ENCODE measurements around the gene PADI1. TPM values are rescaled to one million over a fixed set of nuclear protein-coding genes. Genes with fewer than 3 reads are reported as not detected.
A peak's percentile ranks its signal among the peaks of the same experiment; 100 is the strongest.
"Not testable (repeated sequence)": the region's sequence is repeated elsewhere in the genome, so short reads cannot be mapped to it uniquely, and the experiment has no call there.

The PADI1 gene
- total RNA-seq, 1 donor from 2014 or later = not detected

DNA sequence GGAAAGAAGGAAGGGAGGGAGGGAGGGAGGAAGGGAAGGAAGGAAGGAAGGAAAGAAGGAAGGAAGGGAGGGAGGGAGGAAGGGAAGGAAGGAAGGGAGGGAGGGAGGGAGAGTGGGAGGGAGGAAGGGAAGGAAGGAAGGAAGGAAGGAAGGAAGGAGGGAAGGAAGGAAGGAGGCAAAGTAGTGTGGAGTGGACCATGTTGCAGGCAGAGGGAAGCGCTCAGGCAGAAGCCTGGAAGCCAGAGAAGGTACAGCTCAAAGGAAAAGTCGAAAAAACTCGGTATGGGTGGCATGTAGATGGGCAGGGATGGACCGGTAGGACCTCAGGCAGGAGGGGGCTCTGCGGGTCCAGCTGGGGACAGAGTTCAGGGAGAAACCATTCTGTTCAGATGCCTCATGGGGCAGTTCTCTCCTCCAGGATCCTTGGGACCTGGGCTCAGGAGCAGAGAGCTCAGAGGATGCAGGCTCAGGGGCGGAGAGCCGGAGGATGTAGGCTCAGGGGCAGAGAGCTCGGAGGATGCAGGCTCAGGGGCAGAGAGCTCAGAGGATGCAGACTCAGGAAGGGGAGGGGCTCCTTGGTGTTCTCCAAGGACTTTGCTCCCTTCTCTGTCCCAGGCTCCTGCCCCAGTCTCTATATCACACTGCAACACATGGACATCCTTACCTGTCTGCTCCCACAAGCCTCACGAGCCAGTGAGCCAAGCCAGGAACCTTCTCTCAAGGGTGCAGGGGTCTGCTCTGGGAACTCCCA is 30.4 kb downstream of the PADI1 start:
- Histone ChIP-seq H3K4me1 (no peaks in the 10 kb centered on the region), H3K4me3 (no peak overlapping the region), H3K36me3 (no peaks in the 10 kb centered on the region), H3K9me3 (replicated peaks) (no peaks in the 10 kb centered on the region), H3K27me3 (ENCODE audit: low read depth) (peaks cover 69% of the 10 kb centered on the region), H3K27ac (replicated peaks) (no peak overlapping the region)
- no peak for DNase-seq
- TF ChIP-seq, protein P1, sequence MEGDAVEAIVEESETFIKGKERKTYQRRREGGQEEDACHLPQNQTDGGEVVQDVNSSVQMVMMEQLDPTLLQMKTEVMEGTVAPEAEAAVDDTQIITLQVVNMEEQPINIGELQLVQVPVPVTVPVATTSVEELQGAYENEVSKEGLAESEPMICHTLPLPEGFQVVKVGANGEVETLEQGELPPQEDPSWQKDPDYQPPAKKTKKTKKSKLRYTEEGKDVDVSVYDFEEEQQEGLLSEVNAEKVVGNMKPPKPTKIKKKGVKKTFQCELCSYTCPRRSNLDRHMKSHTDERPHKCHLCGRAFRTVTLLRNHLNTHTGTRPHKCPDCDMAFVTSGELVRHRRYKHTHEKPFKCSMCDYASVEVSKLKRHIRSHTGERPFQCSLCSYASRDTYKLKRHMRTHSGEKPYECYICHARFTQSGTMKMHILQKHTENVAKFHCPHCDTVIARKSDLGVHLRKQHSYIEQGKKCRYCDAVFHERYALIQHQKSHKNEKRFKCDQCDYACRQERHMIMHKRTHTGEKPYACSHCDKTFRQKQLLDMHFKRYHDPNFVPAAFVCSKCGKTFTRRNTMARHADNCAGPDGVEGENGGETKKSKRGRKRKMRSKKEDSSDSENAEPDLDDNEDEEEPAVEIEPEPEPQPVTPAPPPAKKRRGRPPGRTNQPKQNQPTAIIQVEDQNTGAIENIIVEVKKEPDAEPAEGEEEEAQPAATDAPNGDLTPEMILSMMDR (IDR thresholded peaks at IDR 0.05; ENCODE audit: borderline replicate concordance) = no peak
- intact Hi-C loops (cut with micrococcal nuclease) = loop anchor here (5.0 to 10.0 kb wide), 2 partner anchors 108 to 281 kb away; no protein-coding TSS in a partner anchor

DNA sequence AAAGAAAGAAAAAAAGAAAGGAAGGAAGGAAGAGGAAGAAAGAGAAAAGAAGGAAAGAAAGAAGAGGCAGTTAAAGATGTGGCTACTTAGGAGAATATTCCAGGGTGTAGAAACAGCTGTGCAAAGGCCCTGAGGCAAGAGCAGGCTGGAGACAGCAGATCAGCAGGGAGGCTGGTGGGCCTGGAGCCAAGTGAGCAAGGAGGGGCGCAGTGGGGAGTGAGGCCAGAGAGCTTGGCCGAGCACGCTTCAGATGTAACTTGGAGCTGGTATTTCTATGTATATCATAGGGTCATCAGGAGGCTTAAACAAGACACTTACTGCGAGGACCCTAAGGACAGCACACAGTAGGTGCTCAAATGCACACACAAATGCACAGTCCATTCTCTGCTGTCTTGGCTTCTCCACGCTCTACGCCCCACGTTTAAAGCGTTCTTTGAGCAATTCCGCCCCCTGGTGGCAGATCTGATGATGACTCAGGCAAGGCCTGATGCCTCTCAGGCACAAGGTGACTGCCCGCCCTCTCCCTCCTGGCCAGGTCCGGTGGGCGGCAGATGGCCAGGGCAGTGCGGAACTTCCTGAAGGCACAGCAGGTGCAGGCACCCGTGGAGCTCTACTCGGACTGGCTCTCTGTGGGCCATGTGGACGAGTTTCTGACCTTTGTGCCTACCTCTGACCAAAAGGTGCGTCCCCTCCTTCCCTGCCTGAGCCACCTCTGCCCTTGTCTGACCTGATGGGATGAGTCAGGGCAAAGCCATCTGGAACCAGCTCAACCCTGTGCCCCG is 32.0 kb downstream of the PADI1 start:
- intact Hi-C loops (cut with micrococcal nuclease) = loop anchor here (2.0 to 10.0 kb wide), 3 partner anchors 110 to 282 kb away; no protein-coding TSS in a partner anchor
- DNase-seq = peak; percentile 82
- Histone ChIP-seq H3K9me3 (replicated peaks) (no peaks in the 10 kb centered on the region), H3K27ac (replicated peaks) (no peak overlapping the region), H3K4me1 (no peaks in the 10 kb centered on the region), H3K4me3 (no peak overlapping the region), H3K27me3 (ENCODE audit: low read depth) (peaks cover 71% of the 10 kb centered on the region), H3K36me3 (no peaks in the 10 kb centered on the region)
- TF ChIP-seq, protein P1 (IDR thresholded peaks at IDR 0.05; ENCODE audit: borderline replicate concordance) = peak; percentile 86

DNA sequence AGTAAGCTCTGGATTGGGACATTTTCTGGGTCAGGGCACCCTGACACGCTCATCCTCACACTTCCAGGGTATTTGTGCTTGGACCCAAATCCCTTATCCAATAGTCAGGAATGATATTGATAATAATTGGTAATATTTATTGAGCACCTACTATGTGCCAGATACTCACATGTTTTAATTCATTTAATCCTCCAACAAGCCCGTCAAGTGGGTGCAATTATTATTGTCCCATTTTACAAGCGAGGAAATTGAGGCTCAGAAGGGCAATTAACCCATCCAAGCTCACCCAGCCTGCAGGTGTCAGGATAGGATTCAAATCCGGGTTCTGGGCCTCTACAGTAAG is 32.6 kb downstream of the PADI1 start:
- Histone ChIP-seq H3K27ac (replicated peaks) (no peak overlapping the region), H3K4me3 (no peak overlapping the region), H3K36me3 (no peaks in the 10 kb centered on the region), H3K27me3 (ENCODE audit: low read depth) (peaks cover 71% of the 10 kb centered on the region), H3K9me3 (replicated peaks) (no peaks in the 10 kb centered on the region), H3K4me1 (no peaks in the 10 kb centered on the region)
- TF ChIP-seq, protein P1 (IDR thresholded peaks at IDR 0.05; ENCODE audit: borderline replicate concordance) = no peak
- DNase-seq = no peak
- intact Hi-C loops (cut with micrococcal nuclease) = loop anchor here (2.0 to 10.0 kb wide), 3 partner anchors 110 to 283 kb away; no protein-coding TSS in a partner anchor

DNA sequence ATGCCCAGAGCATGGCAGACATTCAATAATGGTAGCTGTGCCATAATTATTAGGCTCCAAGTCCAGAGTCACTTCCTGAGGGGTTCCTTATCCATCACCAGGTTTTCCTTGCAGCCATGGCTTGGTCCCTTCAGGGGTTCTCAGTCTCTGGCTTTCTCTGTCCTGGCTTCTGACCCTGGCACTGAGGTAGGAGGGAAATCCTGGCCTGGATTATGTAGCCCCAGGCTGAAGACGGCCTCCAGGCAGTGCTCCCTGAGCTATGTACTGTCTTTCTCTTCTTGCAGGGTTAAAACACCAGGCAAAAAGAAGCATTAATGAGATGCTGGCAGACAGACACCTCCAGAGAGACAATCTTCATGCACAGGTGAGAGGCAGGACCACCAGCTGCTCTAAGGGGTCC is 34.5 kb downstream of the PADI1 start:
- TF ChIP-seq, protein P1 (IDR thresholded peaks at IDR 0.05; ENCODE audit: borderline replicate concordance) = no peak
- DNase-seq = no peak
- intact Hi-C loops (cut with micrococcal nuclease) = loop anchor here (5.0 to 10.0 kb wide), 2 partner anchors 112 to 285 kb away; no protein-coding TSS in a partner anchor

DNA sequence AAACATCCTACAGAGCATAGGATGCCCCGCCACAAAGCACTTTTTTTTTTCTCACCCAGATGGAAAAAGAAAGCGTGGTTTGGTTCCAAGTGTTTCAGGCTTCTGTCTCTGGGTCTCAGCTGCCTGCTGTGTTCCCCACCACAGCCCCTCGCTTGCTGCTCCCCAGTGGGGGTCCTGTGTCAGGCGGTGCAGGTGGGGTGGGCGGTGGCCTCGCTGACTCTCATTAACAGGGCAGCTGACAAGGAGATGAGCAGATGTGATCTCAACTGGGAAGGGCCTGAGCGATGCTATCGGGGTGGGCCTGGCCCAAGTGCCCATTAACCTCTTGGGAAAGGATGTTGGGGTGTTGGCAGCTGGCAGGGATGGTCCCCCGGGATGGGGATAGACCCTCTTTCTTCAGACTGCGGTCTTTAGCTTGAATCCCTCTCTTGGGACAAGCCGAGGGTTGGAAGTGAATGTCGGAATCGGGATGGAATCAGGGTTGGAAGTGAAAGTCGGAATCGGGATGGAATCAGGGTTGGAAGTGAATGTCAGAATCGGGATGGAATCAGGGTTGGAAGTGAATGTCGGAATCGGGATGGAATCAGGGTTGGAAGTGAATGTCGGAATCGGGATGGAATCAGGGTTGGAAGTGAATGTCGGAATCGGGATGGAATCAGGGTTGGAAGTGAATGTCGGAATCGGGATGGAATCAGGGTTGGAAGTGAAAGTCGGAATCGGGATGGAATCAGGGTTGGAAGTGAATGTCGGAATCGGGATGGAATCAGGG is 36.3 kb downstream of the PADI1 start:
- H3K9me3 ChIP-seq (replicated peaks); H3K4me3 ChIP-seq; H3K27ac ChIP-seq (replicated peaks); H3K36me3 ChIP-seq; DNase-seq; intact Hi-C loops (cut with micrococcal nuclease); H3K4me1 ChIP-seq: not testable (repeated sequence)
- peaks cover 74% of the 10 kb centered on the region for H3K27me3 ChIP-seq (ENCODE audit: low read depth)

More for the DNA sequence above, 34.5 kb downstream of the PADI1 start:
- H3K4me3 ChIP-seq = no peak overlapping the region
- H3K4me1 ChIP-seq = no peaks in the 10 kb centered on the region
- H3K9me3 ChIP-seq (replicated peaks) = no peaks in the 10 kb centered on the region
- no peak overlapping the region for H3K27ac ChIP-seq (replicated peaks)
- peaks cover 71% of the 10 kb centered on the region for H3K27me3 ChIP-seq (ENCODE audit: low read depth)
- no peaks in the 10 kb centered on the region for H3K36me3 ChIP-seq

DNA sequence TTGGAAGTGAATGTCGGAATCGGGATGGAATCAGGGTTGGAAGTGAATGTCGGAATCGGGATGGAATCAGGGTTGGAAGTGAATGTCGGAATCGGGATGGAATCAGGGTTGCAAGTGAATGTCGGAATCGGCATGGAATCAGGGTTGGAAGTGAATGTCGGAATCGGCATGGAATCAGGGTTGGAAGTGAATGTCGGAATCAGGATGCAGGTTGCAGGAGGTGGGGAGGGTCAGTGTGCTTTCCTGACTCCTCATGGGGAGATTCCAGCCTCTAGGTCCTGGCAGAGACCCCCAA is 36.8 kb downstream of the PADI1 start:
- H3K4me1 ChIP-seq; intact Hi-C loops (cut with micrococcal nuclease); H3K4me3 ChIP-seq; DNase-seq; H3K27ac ChIP-seq (replicated peaks); H3K9me3 ChIP-seq (replicated peaks); H3K36me3 ChIP-seq: not testable (repeated sequence)
- peaks cover 74% of the 10 kb centered on the region for H3K27me3 ChIP-seq (ENCODE audit: low read depth)
